Stimulated activated CD8-positive, alpha-beta memory T cell treated with anti-CD3 and anti-CD28 coated beads, Interleukin-15, amount 100 ng/mL, for 24 hours (primary cell): Measurements from ENCODE around the gene KIAA0513.
"Not testable (repeated sequence)": the region's sequence is repeated elsewhere in the genome, so short reads cannot be mapped to it uniquely, and the experiment has no call there.

Experiments
- DNase-seq: peaks from one replicate; pipeline ENCODE4 v3.0.0-alpha.2; 2020; ENCODE audit warnings: low read depth

The KIAA0513 gene

DNA sequence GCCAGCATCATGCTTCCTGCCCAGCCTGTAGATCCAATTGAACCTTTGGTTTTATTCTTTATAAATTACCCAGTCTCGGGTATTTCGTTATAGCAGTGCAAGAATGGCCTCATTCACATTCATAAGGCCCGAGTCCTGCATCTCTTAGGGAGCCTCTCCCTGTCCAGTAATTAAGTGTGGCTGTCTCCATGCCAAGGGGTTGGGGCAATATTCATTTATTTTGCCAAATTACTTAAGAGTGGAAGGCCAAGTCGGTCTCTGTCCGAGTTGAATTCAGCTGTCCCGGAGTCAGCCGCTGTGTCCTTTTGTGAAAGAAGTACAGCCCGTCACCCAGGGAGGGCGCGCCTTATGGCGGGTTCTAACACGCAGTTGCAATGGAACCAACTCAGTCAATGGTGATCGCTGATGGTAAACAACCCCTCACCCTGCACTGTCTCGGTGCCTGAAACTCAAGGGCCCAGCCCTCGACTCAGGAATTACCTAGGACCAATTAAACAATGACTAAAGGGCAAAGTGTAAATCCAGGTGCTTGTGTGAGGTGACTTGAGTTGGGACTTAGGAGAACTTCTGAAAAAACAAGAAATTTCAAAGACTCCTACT, 22.2 kb downstream of the KIAA0513 start:
- DNase-seq: no peak

DNA sequence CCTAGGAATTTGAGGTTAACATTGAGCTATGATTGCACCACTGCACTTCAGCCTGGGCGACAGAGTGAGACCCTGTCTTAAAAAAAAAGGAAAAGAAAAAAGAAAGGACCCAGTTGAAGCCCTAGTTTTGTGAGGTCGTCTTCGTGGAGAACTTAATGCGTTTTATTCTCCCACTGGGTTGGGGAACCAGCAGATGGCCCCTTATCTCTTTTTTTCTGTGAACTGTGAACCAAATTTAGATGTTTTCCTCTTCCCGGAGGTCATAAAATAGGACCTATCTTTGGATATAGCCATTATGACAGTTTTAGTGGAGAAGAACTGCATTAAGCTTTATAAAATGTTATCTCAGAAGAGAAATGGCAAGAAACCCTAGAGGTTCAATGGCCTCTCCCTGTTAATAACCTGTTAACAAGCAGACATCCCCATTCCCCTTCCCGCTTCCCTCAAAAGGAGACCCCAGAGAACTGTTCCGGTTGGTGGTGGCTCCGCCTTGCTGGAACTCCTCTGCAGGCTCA, 23.5 kb downstream of the KIAA0513 start:
- DNase-seq: no peak

DNA sequence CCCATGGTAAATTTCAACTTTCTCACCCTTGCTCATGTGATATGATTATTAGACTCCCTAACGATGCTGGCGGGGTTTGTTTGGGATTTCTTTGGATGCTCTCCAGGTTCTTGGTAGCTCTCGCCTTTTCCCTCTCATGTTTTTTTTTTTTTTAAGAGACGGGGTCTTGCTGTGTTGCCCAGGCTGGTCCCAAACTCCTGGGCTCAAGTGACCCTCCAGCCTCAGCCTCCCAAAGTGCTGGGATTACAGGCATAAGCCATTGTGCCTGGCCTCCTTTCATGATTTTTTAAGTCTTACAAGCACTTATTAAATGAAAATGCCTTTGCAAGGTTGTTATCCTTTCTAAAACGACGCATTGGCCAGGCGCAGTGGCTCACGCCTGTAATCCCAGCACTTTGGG, 24.1 kb downstream of the KIAA0513 start:
- no peak for DNase-seq

DNA sequence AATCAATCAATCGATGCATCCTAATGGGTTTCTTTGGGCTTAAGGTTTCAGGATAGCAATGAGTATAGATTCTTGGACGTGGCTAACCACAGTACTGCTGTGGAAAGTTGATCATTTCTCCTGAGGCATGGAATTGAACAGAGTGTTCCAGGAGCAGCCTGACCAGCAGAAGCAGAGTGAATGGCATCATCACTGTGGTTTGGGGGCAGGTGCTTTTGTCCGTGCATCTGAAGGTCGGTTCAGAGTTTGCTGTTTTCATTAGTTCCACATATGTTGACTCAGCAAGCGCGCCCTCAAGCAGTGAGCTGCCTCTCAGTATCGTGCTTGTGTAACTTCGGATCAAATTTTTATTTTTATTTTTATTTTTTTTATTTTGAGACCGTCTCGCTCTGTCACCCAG, 24.9 kb downstream of the KIAA0513 start:
- no peak for DNase-seq

DNA sequence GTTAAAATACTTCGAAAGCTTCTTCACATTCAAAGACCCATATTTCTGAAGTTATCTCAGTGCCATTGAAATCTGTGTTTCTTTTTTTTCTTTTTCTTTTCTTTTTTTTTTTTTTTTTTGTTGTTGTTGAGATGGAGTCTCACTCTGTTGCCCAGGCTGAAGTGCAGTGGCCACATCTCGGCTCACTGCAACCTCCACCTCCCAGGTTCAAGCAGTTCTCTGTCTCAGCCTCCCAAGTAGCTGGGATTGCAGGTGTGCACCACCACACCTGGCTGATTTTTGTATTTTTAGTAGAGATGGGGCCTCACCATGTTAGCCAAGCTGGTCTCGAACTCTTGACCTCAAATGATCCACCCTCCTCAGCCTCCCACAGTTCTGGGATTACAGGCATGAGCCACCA, 26.7 kb downstream of the KIAA0513 start:
- DNase-seq: not testable (repeated sequence)

DNA sequence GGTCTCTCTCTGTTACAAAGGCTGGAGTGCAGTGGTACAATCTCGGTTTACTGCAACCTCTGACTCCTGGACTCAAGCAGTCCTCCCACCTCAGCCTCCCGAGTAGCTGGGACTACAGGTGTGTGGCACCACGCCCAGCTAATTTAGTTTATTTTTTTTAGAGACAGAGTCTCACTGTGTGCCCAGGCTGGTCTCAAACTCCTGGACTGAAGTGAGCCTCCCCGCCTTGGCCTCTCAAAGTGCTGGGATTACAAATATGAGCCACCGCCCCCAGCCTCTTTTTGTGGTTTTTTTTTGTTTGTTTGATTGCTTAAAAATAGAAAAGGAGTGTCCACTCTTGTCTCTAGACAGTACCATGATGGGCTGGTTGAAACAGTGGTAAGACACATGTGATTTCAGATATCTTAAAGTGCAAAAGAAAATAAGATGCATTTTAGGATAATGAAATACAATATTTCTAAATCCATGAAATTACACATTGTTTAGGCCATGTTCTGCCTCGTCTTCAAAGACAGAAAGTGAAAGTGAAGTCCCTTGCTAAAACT, 27.4 kb downstream of the KIAA0513 start:
- no peak for DNase-seq

DNA sequence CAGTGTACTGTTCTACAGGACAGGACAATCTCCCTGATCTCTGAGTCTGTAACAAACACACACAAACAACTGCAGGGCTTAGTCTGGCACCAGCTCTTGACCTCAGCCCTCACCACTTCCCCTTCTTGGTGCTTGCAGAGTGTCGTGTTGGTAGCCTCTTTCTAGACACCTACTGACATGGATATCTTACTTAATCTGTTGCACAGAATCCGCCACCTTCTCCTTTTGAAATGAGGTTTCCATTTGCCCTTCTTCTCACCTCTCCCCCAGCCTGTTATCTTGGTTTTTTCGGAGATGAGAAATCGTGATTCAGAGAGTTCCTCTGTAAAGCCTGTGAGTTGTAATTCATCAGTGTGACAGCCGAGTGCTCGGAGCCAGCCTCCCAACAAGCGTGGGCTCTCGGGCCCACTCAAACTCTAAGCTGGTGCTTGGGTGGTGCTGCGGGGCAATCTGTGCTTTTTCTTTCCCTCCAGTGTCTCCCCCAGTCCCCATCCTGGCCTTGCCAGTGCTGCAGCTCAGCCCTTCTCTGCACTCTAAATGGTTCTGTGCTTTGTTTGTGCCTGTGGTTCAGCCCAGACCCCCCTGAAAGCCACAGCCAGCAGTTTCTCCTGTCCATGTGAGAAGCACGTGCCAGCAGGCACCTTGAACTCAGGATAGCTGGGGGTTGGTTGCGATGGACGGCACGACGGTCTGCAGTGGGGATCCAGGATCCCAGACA, 28.1 kb downstream of the KIAA0513 start:
- no peak for DNase-seq

DNA sequence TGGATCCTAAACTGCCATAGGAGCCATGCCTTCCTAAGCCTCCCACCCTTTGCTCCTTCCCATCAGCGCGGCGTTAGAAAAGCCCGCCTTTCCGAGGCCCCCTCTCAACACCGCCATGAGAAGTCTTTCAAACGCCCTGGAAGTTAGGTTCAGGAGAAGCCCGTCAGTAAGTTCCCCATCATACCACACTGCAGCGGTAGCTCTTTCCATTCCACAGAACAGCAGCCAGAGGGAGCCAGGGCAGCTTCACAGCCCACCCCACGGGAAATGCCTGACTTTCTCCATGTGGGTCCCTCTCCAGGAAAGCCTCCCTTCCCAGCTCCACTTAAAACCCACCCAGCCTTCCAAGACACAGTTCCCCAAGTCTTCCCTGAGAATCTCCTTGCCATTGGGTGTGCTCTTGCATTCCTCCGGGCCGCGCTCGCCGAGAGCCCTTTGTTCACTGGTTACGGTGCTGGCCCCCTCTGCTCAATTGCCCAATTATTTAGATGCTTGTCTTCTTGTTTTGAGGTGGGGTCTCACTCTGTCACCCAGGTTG, 28.7 kb downstream of the KIAA0513 start:
- no peak for DNase-seq

DNA sequence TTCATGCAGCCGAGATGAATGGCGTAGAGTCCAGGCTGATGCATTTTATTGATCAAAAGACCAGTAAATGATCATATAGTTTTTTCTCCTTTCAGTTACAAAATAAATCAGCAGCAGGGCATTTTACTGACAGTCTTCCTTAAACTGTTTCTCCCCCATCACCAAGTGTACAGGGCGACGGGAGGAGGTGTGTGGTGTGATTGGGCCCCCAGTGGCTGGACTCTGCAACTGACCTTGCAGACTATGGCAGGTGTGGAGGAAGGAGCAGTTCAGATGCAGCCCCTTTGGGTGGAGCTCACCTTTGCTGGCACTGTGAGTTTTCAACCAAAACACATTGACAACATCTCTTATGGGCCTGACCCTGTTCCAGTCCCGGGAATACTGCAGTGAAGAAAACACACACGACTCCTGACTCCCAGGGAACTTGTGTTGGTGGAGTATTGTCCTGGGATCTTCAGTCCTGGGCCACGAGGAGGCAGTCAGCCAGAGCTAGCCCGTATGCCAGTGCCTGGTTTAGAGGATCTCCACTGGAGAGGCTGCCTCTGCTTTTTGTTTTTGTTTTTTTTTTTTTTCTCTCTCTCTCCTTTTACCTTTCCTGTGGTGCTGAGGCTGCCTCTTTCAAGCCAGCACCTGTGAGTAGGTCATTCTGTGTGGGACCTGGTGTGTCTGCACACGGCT, 29.8 kb downstream of the KIAA0513 start:
- DNase-seq: no peak

DNA sequence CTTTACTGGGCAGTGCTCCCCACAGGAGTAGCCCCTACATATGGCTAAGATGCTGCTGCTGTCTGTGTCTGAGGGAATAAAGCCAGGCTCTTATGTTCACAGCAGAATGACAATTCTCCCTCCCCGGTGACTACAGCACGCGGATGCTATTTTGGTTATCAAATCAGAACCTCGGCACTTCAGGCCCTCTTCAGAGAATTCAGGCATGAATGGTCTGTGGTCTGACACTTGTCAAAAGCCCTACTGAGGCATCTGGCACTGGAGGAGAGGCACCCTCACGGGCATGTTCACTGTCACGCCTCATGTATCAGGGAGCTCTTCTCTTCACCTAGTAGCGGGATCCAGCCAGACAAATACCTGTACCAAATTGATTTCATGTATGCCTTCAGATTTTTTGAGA, 30.4 kb downstream of the KIAA0513 start:
- DNase-seq: no peak

DNA sequence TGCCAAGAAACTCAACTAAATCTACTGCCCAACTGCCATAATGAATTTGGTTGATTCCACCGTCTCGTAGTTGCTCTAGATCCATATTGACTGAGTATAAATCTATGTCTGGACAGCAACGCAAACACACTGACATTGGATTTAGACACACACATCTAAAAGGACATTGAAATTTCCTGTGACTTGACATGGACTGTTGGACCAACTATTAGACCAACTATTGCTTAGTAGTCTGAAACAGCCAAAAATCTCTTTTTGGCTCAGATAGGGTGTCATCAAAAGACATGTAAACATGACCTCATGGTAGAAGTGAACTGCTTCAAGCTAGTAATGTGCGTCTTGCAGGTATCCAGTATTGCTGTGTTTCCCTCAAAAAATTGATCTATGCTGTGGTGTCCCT, 31.3 kb downstream of the KIAA0513 start:
- DNase-seq: no peak

DNA sequence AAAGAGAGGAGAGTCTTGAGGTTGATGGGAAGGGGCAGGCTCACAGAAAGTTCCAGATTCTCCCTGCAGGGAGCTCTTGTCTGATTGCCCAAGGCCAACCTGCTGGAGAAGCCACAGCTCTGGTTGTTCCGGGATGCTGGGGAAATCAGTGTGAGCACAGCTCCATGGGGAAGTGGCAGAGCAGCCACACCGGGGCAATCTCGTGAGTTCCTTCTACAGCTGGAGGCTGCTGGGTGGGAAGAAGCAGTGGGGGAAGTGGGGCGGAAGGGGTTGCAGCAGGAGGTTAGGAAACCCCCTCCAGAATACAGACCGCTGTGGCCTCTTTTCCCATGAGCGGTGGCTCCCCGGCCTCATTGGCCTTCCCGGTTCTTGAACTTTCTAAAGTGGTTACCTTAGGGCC, 34.0 kb downstream of the KIAA0513 start:
- DNase-seq: no peak

DNA sequence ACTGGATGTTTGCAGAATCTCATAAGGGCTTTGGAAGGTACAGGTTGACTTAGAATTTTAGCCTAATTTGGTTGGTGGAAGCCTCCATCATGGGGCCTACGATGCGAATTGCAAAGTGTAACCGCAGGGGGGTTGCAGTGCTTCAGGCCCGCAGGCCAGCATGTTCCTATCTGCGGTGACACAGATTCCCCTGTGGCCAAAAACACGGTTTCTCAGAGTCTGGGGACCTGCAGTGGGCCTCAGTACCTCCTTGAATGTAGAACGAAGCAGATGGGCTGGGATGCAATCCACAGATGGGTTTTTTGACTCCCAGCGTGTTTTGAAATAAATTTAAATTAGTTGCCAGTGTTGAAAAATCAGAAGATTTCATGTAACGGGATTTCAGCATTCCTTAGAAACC, 34.7 kb downstream of the KIAA0513 start:
- no peak for DNase-seq

DNA sequence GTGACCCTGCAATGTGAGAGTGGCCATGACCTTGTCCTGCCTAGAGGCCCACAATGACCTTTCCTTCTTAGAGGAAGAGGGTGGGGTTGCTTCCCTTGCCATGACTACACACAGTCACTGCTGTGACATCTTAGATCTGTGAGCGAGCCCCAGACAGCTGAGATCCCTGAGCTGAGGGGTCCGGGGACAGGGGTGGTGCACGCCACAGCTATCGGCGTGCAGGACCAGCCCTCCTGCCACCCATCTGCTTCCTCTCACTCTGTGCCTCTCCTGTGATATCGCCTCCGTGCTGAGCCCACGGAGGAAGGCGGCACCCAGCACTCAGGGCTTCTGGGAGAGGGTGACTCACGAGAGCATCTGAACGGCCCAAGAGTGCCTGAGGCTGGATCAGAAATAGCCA, 35.2 kb downstream of the KIAA0513 start:
- DNase-seq: no peak

DNA sequence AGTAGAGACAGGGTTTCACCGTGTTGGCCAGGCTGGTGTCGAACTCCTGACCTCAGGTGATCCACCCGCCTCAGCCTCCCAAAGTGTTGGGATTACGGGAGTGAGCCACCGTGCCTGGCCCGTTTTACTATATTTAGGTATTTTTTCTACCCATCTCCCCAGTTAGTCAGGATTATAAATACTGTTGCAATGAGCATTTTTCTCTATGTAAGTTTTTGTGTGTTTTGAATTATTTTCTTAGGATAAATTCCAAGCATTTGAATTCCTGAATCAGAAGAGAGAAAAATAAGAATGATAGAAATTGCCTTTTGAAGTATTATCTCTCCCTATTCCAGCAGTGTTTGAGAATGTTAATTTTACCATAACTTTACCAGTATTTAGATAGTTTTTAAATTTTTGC, 36.6 kb downstream of the KIAA0513 start:
- no peak for DNase-seq

DNA sequence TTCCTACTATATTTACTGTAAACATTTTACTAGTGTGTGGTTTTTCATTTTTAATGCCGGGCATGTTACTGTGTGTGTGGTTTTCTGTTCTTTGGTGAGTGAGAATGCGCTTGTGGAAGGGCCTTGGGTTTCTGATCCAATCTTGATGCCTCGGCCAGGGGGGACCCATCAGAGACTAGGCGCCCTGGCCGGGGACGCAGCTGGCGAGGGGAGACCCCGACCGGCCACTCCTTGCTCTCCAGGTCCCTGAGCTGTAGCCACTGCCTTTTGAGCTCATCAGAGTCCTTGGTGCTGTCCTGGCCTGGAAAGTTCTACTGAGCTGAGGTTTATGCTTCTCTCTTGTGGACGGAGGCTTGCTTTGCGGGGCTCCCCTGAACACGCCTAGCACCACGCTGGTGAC, 37.5 kb downstream of the KIAA0513 start:
- DNase-seq: no peak

DNA sequence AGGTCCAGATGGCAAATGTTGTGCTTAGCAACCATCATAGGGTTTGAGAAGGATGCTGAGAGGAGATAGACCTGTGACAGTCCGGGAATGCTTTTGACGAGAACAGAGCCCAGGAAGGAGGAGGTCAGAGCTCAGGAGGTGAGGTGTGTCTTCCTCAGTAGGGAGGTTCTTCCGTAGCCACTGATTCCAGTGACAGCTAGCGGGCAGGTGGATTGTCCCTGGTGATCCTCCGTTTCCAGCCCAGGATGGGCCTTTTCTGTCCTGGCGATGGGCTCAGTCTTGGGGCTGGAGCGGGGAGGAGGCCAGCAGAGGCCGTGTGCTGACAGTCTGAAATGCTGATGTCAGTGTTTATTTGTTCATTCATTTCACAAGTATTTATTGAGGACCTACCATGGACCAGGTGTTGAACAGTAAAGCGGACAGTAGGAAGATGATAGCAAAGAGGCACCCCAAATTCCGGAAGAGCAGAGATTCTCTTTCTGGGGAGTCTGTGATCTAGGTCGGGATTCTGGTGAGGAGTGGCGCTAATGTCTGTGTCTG, 38.8 kb downstream of the KIAA0513 start:
- DNase-seq: no peak

DNA sequence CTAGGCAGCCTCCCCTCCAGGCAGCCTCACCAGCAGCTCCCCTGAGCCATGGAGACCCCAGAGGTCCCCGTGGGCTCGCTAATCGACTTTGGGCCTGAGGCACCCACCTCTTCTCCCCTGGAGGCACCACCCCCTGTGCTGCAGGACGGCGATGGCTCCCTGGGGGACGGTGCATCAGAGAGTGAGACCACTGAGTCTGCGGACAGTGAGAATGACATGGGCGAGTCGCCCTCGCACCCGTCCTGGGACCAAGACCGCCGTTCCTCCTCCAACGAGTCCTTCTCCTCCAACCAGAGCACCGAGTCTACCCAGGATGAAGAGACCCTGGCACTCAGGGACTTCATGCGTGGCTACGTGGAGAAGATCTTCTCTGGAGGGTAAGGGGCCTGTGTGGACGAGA, 39.4 kb downstream of the KIAA0513 start:
- no peak for DNase-seq

DNA sequence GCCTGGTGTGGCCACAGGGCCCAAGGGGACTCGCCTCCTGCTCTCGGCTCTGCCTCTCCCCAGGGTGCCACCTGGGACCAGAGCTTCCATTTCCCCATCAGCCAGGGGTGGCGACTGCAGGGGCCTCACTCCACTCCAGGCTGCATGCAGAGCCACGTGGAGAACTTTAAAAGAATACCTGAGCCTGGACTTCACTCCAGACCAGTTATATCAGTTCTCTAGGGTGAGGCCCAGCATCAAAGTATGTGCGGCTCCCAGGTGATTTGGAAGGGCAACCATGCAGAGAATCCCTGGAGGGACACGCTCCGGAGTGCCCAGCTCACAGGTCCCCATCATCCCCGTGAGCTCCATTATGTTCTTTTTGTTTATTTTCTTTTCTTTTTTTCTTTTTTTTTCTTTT, 39.8 kb downstream of the KIAA0513 start:
- DNase-seq: no peak

DNA sequence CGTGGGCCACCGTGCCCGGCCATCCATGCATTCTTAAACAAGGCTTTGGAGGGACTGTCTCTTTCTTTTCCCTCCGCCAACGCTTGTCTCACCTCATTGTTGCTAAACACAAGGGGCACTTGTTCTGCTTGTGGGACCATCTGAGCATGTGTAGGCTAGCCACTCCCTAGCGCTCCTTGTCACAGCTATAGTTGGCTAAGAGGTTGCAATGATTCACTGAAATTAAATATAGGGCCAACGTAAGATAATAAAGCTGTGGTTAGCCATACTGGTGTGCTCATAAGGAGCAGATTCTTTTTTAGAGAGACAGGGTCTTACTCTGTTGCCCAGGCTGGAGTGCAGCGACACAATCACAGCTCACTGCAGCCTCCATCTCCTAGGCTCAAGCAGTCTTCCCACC, 41.2 kb downstream of the KIAA0513 start:
- DNase-seq: no peak

DNA sequence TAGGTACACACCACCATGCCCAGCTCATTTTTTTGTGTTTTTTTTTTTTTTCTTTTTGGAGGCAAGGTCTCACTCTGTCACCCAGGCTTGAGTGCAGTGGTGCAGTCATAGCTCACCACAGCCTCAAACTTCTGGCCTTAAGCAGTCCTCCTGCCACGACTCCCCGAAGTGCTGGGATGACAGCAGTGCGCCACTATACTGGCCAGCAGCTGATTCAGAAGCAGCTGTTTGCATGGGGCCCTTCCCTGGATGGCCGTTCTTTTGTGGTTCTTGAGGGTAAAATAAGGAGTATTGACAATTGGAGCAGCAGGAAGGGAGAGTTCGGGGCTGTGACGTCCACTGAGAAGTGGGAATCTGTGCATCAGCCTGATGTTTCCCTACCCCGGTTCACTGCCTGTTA, 41.6 kb downstream of the KIAA0513 start:
- DNase-seq: no peak

DNA sequence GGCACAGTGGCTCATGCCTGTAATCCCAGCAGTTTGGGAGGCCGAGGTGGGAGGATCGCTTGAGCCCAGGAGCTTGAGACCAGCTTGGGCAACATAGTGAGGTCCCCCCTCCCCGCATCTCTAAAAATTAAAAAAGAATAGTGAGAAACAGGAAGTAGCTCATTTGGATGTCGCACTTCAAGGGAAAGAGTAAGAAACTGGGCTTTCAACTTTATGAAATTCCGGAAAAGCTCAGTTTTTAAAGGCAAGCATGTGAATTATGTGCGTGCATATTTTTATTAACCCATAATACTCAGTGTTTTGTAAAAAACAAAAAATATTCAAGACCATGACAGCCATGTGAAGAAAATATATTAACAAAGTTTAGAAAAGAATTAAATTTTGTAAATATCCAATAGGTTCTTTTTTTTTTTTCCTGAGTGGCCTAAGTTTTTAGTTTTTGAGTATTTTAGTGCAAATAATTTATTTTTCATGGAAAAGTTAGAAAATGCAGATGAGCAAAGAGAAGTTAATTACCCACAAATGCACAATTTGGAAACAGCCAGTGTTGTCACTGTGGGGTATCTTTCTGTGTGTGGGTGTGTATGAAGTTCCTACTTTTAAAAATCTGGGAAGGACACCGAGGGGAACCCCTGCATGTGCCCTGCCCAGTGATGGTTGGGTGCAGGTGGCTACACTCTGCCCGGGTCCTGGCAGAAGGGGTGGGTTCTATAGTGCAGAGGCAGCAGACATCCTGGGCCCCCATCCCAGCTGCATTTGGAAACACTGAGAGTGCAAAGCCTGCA, 44.7 kb downstream of the KIAA0513 start:
- DNase-seq: no peak
